Central memory CD8-positive, alpha-beta T cell (primary cell): Measurements from ENCODE around the gene ADAT1.

Experiments
- ATAC-seq: fragments of 150-1000 bp; cut with Tn5 transposase; replicated peaks from 2 replicates; pipeline ENCODE4 v1.10.0; 2022; ENCODE audit warnings: mild to moderate bottlenecking, moderate FRiP score, moderate number of reproducible peaks; ENCODE audit not compliant: poor library complexity, severe bottlenecking; ENCODE audit errors: extremely low read depth
- DNase-seq, 2 donors: peaks; one replicate each; pipeline ENCODE4 v3.0.0; 2021; ENCODE audit warnings: low spot score in 2 of 2
- H3K27ac Mint-ChIP-seq: one replicate; pipeline ENCODE4 v1.8.0; 2022; ENCODE audit warnings: low read depth, mild to moderate bottlenecking, moderate library complexity, mixed read lengths
- H3K27me3 Mint-ChIP-seq: one replicate; pipeline ENCODE4 v1.8.0; 2022; ENCODE audit warnings: mixed read lengths
- H3K36me3 Mint-ChIP-seq: one replicate; pipeline ENCODE4 v1.8.0; 2022; ENCODE audit warnings: mild to moderate bottlenecking, moderate library complexity, mixed read lengths; ENCODE audit not compliant: insufficient read depth
- H3K4me1 Mint-ChIP-seq: one replicate; pipeline ENCODE4 v1.8.0; 2022; ENCODE audit warnings: mixed read lengths
- H3K4me3 Mint-ChIP-seq: one replicate; pipeline ENCODE4 v1.8.0; 2022; ENCODE audit warnings: mild to moderate bottlenecking, moderate library complexity, mixed read lengths
- H3K9me3 Mint-ChIP-seq: one replicate; pipeline ENCODE4 v1.8.0; 2022; ENCODE audit warnings: mixed read lengths

Gene ADAT1

DNA sequence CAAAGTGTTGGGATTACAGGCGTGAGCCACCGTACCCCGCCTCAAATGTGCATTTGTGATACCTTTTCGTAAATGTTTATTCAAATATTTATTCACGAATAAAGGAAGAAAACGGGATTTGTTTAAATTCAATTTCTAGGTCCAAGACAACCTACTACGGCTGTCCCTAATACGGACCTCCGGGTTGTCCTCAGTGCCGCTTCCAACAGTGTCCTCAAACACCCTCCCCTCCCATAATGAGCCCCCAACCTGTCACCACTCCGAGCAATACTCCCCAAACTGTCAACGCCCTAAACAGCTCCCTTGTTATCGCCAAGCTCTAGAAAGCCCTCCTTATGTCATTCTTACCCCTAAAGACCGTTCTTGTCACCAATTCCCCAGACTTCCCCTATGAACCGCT is 57.4 kb downstream of the ADAT1 start:
- no peak for DNase-seq
- H3K9me3 Mint-ChIP-seq, result no peaks in the 10 kb centered on the region
- H3K4me1 Mint-ChIP-seq, result peaks cover 33% of the 10 kb centered on the region
- peak overlapping the region; percentile 85 for H3K4me3 Mint-ChIP-seq
- ATAC-seq, result no peak
- H3K27me3 Mint-ChIP-seq, result peaks cover 25% of the 10 kb centered on the region
- peak overlapping the region; percentile 94 for H3K27ac Mint-ChIP-seq
- peaks cover 14% of the 10 kb centered on the region for H3K36me3 Mint-ChIP-seq

DNA sequence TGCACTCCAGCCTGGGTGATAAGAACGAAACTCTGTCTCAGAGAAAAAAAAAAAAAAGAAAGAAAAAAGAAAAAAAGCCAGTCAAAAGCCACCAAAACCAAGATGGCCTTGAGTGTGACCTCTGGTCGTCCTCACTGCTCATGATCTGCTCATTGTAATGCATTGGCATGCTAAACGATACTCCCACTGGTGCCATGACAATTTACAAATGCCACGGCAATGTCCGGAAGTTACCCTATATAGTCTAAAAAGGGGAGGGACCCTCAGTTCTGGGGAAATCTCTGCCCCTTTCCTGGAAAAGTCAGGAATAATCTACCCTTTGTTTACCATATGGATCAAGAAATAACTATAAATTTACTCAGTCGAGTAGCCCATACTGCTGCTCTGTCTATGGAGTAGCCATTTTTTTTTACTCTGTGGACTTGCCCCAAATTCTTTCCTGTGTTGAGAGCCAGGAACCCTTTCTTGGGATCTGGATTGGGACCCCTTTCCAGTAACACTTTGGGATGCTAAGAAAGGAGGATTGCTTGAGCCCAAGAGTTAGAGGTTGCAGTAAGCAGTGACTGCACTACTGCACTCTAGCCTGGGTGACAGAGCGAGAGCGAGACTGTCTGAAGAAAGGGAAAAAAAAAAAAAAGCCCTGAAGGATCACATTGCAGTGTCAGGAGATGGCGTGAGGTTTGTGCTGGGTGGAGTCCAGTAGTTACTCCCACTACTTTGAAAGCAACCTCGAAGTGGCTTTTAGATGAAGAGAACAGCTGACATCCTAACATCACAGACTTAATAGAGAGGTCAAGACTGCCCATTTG is 63.3 kb downstream of the ADAT1 start:
- DNase-seq (no peak), ATAC-seq (no peak)
- Mint-ChIP-seq H3K4me1 (peaks cover 12% of the 10 kb centered on the region), H3K36me3 (peaks cover 8% of the 10 kb centered on the region), H3K27me3 (peaks cover 31% of the 10 kb centered on the region), H3K9me3 (no peaks in the 10 kb centered on the region), H3K27ac (no peak overlapping the region), H3K4me3 (no peak overlapping the region)

DNA sequence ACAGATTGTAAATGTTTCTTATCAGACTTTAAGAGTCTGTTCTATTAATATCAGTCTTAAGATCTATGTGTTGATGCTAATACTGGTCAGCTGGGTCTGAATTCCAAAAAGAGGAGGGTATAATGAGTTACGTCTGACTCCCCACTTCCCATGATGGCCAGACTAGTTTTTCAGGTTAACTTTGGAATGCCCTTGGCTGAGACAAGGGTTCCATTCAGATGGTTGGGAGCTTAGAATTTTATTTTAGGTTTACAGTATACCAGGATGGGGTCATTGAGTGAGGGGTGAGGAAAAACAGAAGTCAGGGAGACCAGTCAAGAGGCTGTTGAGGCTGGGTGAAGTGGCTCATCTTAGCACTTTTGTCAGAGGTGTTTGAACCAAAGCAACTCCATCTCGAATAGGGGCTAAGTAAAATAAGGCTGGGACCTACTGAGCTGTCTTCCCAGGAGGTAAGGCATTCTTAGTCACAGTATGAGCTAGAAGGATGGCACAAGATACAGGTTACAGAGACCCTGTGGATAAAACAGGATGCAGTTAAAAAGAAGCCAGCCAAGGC is 64.2 kb downstream of the ADAT1 start:
- Mint-ChIP-seq H3K27me3 (peaks cover 25% of the 10 kb centered on the region), H3K27ac (no peak overlapping the region), H3K36me3 (peaks cover 8% of the 10 kb centered on the region), H3K4me3 (no peak overlapping the region), H3K9me3 (no peaks in the 10 kb centered on the region), H3K4me1 (peaks cover 12% of the 10 kb centered on the region)
- ATAC-seq (no peak), DNase-seq (no peak)

DNA sequence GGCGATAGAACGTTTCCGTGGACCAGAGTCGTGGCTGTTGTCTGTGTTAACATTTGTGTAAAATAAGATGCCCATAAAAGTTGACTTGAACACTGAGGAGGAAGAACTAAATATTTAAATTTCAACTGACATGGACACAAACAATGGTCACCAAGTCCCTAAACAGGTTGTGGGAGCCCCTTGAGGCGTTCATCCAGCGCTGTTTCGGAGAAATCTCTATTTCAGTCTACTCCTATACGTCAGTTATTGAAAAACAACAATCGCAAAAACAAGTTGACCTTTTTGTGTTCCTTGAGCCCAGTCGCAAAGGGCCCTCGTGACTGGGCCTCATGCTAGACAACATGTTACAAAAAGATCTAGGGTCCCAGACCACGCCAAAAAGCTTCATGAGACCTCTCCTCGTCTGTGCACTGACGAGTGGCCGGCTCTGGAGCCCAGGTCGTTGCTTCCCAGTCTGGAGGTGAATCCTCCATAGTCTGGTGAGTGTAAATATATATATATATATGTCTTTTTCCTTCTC is 66.6 kb downstream of the ADAT1 start:
- DNase-seq (no peak), ATAC-seq (no peak)
- Mint-ChIP-seq H3K4me1 (peaks cover 12% of the 10 kb centered on the region), H3K27ac (peak overlapping the region; percentile 64), H3K36me3 (peaks cover 8% of the 10 kb centered on the region), H3K9me3 (no peaks in the 10 kb centered on the region), H3K27me3 (peaks cover 6% of the 10 kb centered on the region), H3K4me3 (peak overlapping the region; percentile 83)

DNA sequence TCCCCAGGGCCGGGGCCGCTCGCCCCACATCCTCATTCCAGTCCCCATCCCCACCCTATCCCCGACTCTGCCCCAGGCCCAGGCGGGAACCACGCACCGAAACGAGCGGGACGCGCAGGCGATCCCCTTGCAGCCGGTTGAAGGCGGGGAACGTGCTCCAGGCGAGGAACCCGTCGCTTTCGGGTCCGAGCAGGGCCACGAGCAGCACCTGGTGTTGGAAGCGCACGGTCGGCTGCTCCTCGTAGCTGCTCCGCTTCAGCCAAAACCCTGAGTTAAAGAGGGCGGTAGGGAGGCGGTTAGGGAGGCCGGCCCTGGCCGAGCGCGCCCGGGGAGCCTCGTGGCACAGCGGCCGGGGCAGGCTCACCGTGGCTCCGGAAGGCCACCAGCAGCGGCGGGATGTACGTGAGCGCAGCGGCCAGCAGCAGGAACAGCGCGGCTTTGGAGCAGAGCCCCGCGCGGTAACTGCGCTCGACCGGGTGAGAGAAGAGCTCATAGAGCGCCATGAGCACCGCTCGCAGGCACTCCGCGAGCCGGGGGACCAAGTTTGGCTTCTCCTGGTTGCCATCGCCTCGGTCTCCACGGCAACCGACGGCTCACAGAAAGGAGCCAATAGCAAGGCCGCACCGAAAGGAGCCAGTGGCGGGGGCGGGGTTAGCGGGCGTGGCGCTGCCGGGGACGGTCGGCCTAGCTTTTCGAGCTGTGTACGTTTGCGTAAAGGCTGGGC is 67.2 kb downstream of the ADAT1 start, which contains the start of gene TMEM231:
TSS of gene TMEM231 (minus strand) at position 546 of the 724 bp plus-strand sequence. CDS start at position 503, 43 bp downstream.
- ATAC-seq (peak; percentile 98), DNase-seq (peak; percentile 92 to 94)
- peaks cover 8% of the 10 kb centered on the region for H3K36me3 Mint-ChIP-seq
- peak within 1 kb of the TSS; percentile 64 for H3K27ac Mint-ChIP-seq
- peaks cover 12% of the 10 kb centered on the region for H3K4me1 Mint-ChIP-seq
- H3K4me3 Mint-ChIP-seq, result peak within 1 kb of the TSS; percentile 83
- H3K27me3 Mint-ChIP-seq, result peaks cover 6% of the 10 kb centered on the region
- no peaks in the 10 kb centered on the region for H3K9me3 Mint-ChIP-seq

DNA sequence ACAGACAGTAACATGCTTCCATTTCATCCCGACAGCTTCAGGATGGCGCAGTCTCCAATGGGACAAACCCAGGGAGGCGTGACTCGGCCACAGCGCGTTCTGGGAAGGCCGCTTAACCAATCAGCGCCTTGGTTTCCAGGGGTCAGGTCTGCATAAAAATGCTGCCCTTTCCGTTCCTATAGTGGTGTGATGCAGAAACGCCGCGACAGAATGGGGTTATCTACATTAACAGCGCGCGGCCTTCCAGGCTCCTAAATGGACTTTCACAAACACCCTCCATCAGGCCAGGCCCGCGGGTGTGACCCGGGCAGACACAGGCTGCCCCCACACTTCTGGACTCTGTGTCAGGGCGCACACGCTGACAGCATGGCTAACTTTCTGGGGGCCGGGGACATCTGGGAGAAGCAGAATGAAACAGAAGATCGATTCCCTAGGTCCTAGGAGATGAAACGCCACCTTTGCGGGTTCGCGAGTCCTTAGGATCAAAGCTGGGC is 67.8 kb downstream of the ADAT1 start:
- Mint-ChIP-seq H3K4me3 (peak overlapping the region; percentile 83), H3K27ac (no peak overlapping the region), H3K27me3 (peaks cover 6% of the 10 kb centered on the region), H3K9me3 (no peaks in the 10 kb centered on the region), H3K36me3 (peaks cover 8% of the 10 kb centered on the region), H3K4me1 (peaks cover 12% of the 10 kb centered on the region)
- ATAC-seq (no peak), DNase-seq (no peak)

DNA sequence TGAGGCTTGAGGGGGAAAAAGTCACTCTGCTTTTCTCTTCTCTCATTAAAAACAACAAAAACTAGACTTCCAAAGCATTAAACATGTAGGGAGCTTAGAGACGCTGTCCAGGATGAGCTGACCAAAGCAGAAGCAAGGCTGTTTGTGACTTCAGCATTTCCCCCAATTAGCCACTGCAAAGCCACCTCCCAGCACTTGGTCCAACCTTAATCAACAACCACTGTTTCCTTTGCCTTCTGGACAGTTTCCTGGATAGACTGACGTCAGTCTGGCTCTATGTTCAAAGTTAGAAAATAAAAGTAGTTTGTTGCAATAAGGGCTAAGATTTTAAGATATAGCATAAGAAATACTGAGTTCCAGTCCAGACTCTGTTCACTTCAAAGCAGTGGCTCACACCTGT is 70.1 kb downstream of the ADAT1 start:
- H3K9me3 Mint-ChIP-seq, result no peaks in the 10 kb centered on the region
- ATAC-seq, result no peak

GRCh38 chr16:75550211-75550662 is 72.8 kb downstream of the ADAT1 start:
- peaks cover 2% of the 10 kb centered on the region for H3K36me3 Mint-ChIP-seq
- ATAC-seq (no peak), DNase-seq (no peak)
- H3K4me1 Mint-ChIP-seq, result peaks cover 6% of the 10 kb centered on the region
- no peak overlapping the region for H3K4me3 Mint-ChIP-seq
- peak overlapping the region; percentile 46 for H3K27ac Mint-ChIP-seq
- H3K9me3 Mint-ChIP-seq, result no peaks in the 10 kb centered on the region
- H3K27me3 Mint-ChIP-seq, result no peaks in the 10 kb centered on the region

More for the DNA sequence above, 70.1 kb downstream of the ADAT1 start:
- peaks cover 16% of the 10 kb centered on the region for H3K4me1 Mint-ChIP-seq
- no peak overlapping the region for H3K4me3 Mint-ChIP-seq
- DNase-seq, result no peak
- no peaks in the 10 kb centered on the region for H3K27me3 Mint-ChIP-seq
- peaks cover 8% of the 10 kb centered on the region for H3K36me3 Mint-ChIP-seq
- no peak overlapping the region for H3K27ac Mint-ChIP-seq
